VCaP (cell line): Measurements from ENCODE around the gene FMN2.

Source experiments
- H3K27ac ChIP-seq: fragments of 450-650 bp; 2 replicates; pipeline ENCODE4 v1.5.1; 2017
- CTCF ChIP-seq: fragments of 450-650 bp; conservative IDR thresholded peaks from 2 replicates; pipeline ENCODE4 v1.5.1; 2017; ENCODE audit warnings: mild to moderate bottlenecking, moderate library complexity

FMN2 gene

GRCh38 chr1:240096974-240097373 lies 5.3 kb downstream of the FMN2 start:
- no peak overlapping the region for H3K27ac ChIP-seq
- TF ChIP-seq CTCF, result no peak

- TF ChIP-seq CTCF, result no peak
- H3K27ac ChIP-seq, result no peak overlapping the region
Measured at GRCh38 chr1:240098534-240098933, 6.9 kb downstream of the FMN2 start.

- no peak overlapping the region for H3K27ac ChIP-seq
- no peak for TF ChIP-seq CTCF
Measured at GRCh38 chr1:240099329-240099728, 7.6 kb downstream of the FMN2 start.

- TF ChIP-seq CTCF, result no peak
- H3K27ac ChIP-seq, result no peak overlapping the region
Measured at GRCh38 chr1:240099748-240100147, 8.1 kb downstream of the FMN2 start.

- no peak overlapping the region for H3K27ac ChIP-seq
- no peak for TF ChIP-seq CTCF
Measured at GRCh38 chr1:240100371-240100934, 8.8 kb downstream of the FMN2 start.

- H3K27ac ChIP-seq, result no peak overlapping the region
Measured at GRCh38 chr1:240101306-240101705, 9.6 kb downstream of the FMN2 start.

GRCh38 chr1:240101737-240102136 lies 10.1 kb downstream of the FMN2 start:
- no peak overlapping the region for H3K27ac ChIP-seq
- TF ChIP-seq CTCF, result no peak

More at GRCh38 chr1:240101306-240101705, 9.6 kb downstream of the FMN2 start:
- TF ChIP-seq CTCF, result no peak
